WTC11 (cell line): ENCODE measurements around the gene PLIN5.

Experiments
- ESRRA ChIP-seq: sonication (generic); formaldehyde crosslinking; IDR thresholded peaks from 2 replicates; pipeline ENCODE4 v1.8.1; 2022; ENCODE audit warnings: mild to moderate bottlenecking, missing genetic modification reagents, borderline replicate concordance
- IRF2 ChIP-seq: sonication (generic); formaldehyde crosslinking; IDR thresholded peaks from 2 replicates; pipeline ENCODE4 v1.8.0; 2022; ENCODE audit warnings: low read depth, missing genetic modification reagents, borderline replicate concordance
- RELA ChIP-seq: sonication (generic); formaldehyde crosslinking; IDR thresholded peaks from 2 replicates; pipeline ENCODE4 v1.8.1; 2022; ENCODE audit warnings: missing genetic modification reagents, mild to moderate bottlenecking, borderline replicate concordance
- RORB ChIP-seq: fragments of 250-450 bp; sonication (Bioruptor Pico); IDR thresholded peaks from 2 replicates; pipeline ENCODE4 v1.9.0; 2021; ENCODE audit warnings: mild to moderate bottlenecking
- TP53 ChIP-seq: sonication (generic); formaldehyde crosslinking; IDR thresholded peaks from 2 replicates; pipeline ENCODE4 v1.8.1; 2023; ENCODE audit warnings: mild to moderate bottlenecking, missing genetic modification reagents
- ZNF232 ChIP-seq: sonication (generic); formaldehyde crosslinking; IDR thresholded peaks from 2 replicates; pipeline ENCODE4 v1.8.0; 2022; ENCODE audit warnings: mild to moderate bottlenecking, missing genetic modification reagents
- TF ChIP-seq, protein P1 (sequence below): fragments of 200-600 bp; IDR thresholded peaks from 2 replicates; pipeline ENCODE4 v1.8.0; 2022; ENCODE audit warnings: antibody characterized with exemption
- TF ChIP-seq, protein P2 (sequence below): sonication (generic); formaldehyde crosslinking; IDR thresholded peaks from 2 replicates; pipeline ENCODE4 v1.8.1; 2022; ENCODE audit warnings: low read depth, missing genetic modification reagents, borderline replicate concordance
- TF ChIP-seq, protein P3 (sequence below): sonication (generic); formaldehyde crosslinking; IDR thresholded peaks from 2 replicates; pipeline ENCODE4 v1.8.1; 2023; ENCODE audit warnings: mild to moderate bottlenecking, moderate library complexity, missing genetic modification reagents

DNA sequence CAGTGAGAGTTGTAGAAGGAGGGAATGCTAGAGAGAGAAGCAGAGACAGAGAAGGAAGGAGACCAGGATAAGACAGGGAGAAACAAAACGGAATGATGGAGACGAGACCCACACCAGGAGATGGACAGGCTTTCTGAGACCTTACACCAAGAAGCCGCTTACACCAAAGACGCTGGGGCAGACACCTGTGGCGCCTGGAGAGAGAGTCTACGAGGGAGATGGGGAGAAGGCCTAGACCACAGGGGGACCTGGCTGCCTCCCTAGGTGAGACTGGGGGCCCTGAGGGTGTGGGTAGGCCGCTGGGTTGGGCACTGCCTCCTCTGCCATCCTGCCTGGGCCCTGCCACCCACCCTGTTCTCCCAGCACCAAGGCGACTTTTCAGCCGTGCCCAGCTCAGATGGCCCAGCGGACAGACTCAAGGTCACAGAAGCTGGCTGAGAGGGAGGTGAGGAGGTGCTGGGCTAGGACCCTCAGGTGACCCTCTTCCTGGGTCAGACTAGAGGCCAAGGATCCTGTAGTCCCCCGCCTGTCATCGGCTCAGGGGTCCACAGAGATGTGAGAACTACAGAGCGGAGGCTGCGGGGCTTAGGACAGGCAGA is 5.0 kb downstream of the PLIN5 start:
- no peak for TF ChIP-seq ESRRA
- TF ChIP-seq, protein P1, sequence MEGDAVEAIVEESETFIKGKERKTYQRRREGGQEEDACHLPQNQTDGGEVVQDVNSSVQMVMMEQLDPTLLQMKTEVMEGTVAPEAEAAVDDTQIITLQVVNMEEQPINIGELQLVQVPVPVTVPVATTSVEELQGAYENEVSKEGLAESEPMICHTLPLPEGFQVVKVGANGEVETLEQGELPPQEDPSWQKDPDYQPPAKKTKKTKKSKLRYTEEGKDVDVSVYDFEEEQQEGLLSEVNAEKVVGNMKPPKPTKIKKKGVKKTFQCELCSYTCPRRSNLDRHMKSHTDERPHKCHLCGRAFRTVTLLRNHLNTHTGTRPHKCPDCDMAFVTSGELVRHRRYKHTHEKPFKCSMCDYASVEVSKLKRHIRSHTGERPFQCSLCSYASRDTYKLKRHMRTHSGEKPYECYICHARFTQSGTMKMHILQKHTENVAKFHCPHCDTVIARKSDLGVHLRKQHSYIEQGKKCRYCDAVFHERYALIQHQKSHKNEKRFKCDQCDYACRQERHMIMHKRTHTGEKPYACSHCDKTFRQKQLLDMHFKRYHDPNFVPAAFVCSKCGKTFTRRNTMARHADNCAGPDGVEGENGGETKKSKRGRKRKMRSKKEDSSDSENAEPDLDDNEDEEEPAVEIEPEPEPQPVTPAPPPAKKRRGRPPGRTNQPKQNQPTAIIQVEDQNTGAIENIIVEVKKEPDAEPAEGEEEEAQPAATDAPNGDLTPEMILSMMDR, result no peak
- TF ChIP-seq RORB (CRISPR knock-in tag), result no peak
- no peak for TF ChIP-seq TP53 (CRISPR knock-in tag)
- TF ChIP-seq RELA, result no peak
- TF ChIP-seq, protein P2, sequence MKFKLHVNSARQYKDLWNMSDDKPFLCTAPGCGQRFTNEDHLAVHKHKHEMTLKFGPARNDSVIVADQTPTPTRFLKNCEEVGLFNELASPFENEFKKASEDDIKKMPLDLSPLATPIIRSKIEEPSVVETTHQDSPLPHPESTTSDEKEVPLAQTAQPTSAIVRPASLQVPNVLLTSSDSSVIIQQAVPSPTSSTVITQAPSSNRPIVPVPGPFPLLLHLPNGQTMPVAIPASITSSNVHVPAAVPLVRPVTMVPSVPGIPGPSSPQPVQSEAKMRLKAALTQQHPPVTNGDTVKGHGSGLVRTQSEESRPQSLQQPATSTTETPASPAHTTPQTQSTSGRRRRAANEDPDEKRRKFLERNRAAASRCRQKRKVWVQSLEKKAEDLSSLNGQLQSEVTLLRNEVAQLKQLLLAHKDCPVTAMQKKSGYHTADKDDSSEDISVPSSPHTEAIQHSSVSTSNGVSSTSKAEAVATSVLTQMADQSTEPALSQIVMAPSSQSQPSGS (CRISPR knock-in tag), result no peak
- TF ChIP-seq, protein P3, sequence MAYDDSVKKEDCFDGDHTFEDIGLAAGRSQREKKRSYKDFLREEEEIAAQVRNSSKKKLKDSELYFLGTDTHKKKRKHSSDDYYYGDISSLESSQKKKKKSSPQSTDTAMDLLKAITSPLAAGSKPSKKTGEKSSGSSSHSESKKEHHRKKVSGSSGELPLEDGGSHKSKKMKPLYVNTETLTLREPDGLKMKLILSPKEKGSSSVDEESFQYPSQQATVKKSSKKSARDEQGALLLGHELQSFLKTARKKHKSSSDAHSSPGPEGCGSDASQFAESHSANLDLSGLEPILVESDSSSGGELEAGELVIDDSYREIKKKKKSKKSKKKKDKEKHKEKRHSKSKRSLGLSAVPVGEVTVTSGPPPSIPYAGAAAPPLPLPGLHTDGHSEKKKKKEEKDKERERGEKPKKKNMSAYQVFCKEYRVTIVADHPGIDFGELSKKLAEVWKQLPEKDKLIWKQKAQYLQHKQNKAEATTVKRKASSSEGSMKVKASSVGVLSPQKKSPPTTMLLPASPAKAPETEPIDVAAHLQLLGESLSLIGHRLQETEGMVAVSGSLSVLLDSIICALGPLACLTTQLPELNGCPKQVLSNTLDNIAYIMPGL (CRISPR knock-in tag), result no peak
- no peak for TF ChIP-seq ZNF232
- no peak for TF ChIP-seq IRF2 (CRISPR knock-in tag)
